CD14-positive monocyte (primary cell): ENCODE results near the gene SPG7. TPM values are rescaled to one million over a fixed set of nuclear protein-coding genes. Genes with fewer than 3 reads are reported as not detected.

Experiments
- DNase-seq, 3 donors: peaks; one replicate each; pipeline ENCODE4 v3.0.0-alpha.2; 2011 to 2022
- H2AFZ ChIP-seq: 2 replicates; pipeline ENCODE4 v1.6.0; 2012; ENCODE audit warnings: mild to moderate bottlenecking, low read depth, low read length, inconsistent platforms; ENCODE audit not compliant: insufficient read depth, poor library complexity, severe bottlenecking
- H3K27ac ChIP-seq, 2 donors: 1 replicate in 1 of 2; 2 replicates in 1 of 2; pipeline ENCODE4 v1.5.1; 2012 to 2013; ENCODE audit warnings: low read length in 2 of 2, control low read depth in 1 of 2, inconsistent platforms in 1 of 2, low read depth in 1 of 2, mild to moderate bottlenecking in 1 of 2
- H3K27me3 ChIP-seq, 2 donors: one replicate each; pipeline versions ENCODE4 v1.6.0 to v1.6.1; 2011 to 2013; ENCODE audit warnings: low read length in 2 of 2; ENCODE audit not compliant: control insufficient read depth in 2 of 2, insufficient read depth in 2 of 2
- H3K36me3 ChIP-seq, 2 donors: replicated peaks in 1 of 2; 1 replicate in 1 of 2; 2 replicates in 1 of 2; pipeline versions ENCODE4 v1.5.1 to v1.6.1; 2012 to 2013; ENCODE audit warnings: low read length in 2 of 2, control low read depth in 1 of 2, inconsistent platforms in 1 of 2, mild to moderate bottlenecking in 1 of 2; ENCODE audit not compliant: insufficient read depth in 2 of 2, control insufficient read depth in 1 of 2
- H3K4me1 ChIP-seq, 2 donors: 1 replicate in 1 of 2; 2 replicates in 1 of 2; pipeline versions ENCODE4 v1.5.1 to v1.6.1; 2012 to 2013; ENCODE audit warnings: low read length in 2 of 2, control low read depth in 1 of 2, inconsistent platforms in 1 of 2, mild to moderate bottlenecking in 1 of 2, moderate library complexity in 1 of 2; ENCODE audit not compliant: insufficient read depth in 2 of 2, control insufficient read depth in 1 of 2
- H3K4me2 ChIP-seq: replicated peaks from 2 replicates; pipeline ENCODE3; 2012; ENCODE audit warnings: low read length, moderate library complexity, mild to moderate bottlenecking; ENCODE audit not compliant: poor library complexity, severe bottlenecking; ENCODE audit errors: extremely low read depth
- H3K4me3 ChIP-seq, 3 experiments: fragments of 200-600 bp in 1 of 3; sonication (generic) in 1 of 3; replicated peaks in 1 of 3; 1 replicate in 2 of 3; 2 replicates in 1 of 3; pipeline ENCODE4 v1.5.1; 2011 to 2013; ENCODE audit warnings: low read length in 3 of 3, mild to moderate bottlenecking in 3 of 3, control low read depth in 2 of 3, low read depth in 2 of 3, inconsistent platforms in 1 of 3, moderate library complexity in 1 of 3
- H3K79me2 ChIP-seq: 2 replicates; pipeline ENCODE4 v1.6.0; 2012; ENCODE audit warnings: mild to moderate bottlenecking, control low read depth, inconsistent platforms, low read length, moderate library complexity; ENCODE audit not compliant: insufficient read depth
- H3K9ac ChIP-seq: 2 replicates; pipeline ENCODE4 v1.6.0; 2017; ENCODE audit warnings: low read length, mild to moderate bottlenecking; ENCODE audit not compliant: insufficient read depth, poor library complexity, severe bottlenecking
- H3K9me3 ChIP-seq, 2 donors: replicated peaks in 1 of 2; 1 replicate in 1 of 2; 2 replicates in 1 of 2; pipeline versions ENCODE4 v1.5.1 to v1.6.1; 2012 to 2013; ENCODE audit warnings: low read length in 2 of 2, control low read depth in 1 of 2; ENCODE audit not compliant: control insufficient read depth in 1 of 2, insufficient read depth in 1 of 2
- H4K20me1 ChIP-seq: 2 replicates; pipeline ENCODE4 v1.6.0; 2012; ENCODE audit warnings: mild to moderate bottlenecking, low read length, control low read depth, moderate library complexity; ENCODE audit not compliant: insufficient read depth
- H3K27ac Mint-ChIP-seq, 7 donors: one replicate each; pipeline ENCODE4 v1.8.0; 2020; ENCODE audit warnings: mild to moderate bottlenecking in 7 of 7, mixed read lengths in 7 of 7, moderate library complexity in 6 of 7, inconsistent platforms in 2 of 7
- H3K27me3 Mint-ChIP-seq, 3 donors: one replicate each; pipeline ENCODE4 v1.8.0; 2021 to 2022; ENCODE audit warnings: low read depth in 3 of 3, mild to moderate bottlenecking in 3 of 3, mixed read lengths in 3 of 3, moderate library complexity in 3 of 3, inconsistent platforms in 1 of 3
- H3K36me3 Mint-ChIP-seq, 2 donors: one replicate each; pipeline ENCODE4 v1.8.0; 2020; ENCODE audit warnings: mixed read lengths in 2 of 2, inconsistent platforms in 1 of 2, mild to moderate bottlenecking in 1 of 2
- H3K4me1 Mint-ChIP-seq: one replicate; pipeline ENCODE4 v1.8.0; 2020; ENCODE audit warnings: mild to moderate bottlenecking, mixed read lengths
- H3K4me3 Mint-ChIP-seq, 2 donors: one replicate each; pipeline ENCODE4 v1.8.0; 2020; ENCODE audit warnings: mild to moderate bottlenecking in 2 of 2, mixed read lengths in 2 of 2, moderate library complexity in 1 of 2
- H3K9me3 Mint-ChIP-seq, 7 donors: one replicate each; pipeline ENCODE4 v1.8.0; 2020 to 2022; ENCODE audit warnings: mixed read lengths in 7 of 7, mild to moderate bottlenecking in 6 of 7, moderate library complexity in 6 of 7, inconsistent platforms in 2 of 7
- WGBS: methylation state at CpG from one replicate; pipeline ENCODE4 v1.1.5; 2013; ENCODE audit warnings: missing lambda C conversion rate; ENCODE audit not compliant: insufficient coverage; 5-methylcytosine and 5-hydroxymethylcytosine counted together
- intact Hi-C, 2 donors: fragments of 100-400 bp; cut with micrococcal nuclease; formaldehyde crosslinking; loops; one replicate each; pipeline versions ENCODE4 v1.15.0 to v1.15.1; 2023
- polyA plus RNA-seq, 3 donors: library from polyadenylated mRNA; depleted of rRNA in 1 of 3; unstranded in 2 of 3; stranded (reverse) in 1 of 3; fragments of 300-500 nt in 2 of 3; fragments of >200 nt in 1 of 3; fragmentation: Illumina TruSeq in 2 of 3; gene quantifications; 1 replicate in 2 of 3; 2 replicates in 1 of 3; pipeline ENCODE4 v1.2.3, GENCODE V29; 2012 to 2021
- TF ChIP-seq, protein P1 (sequence below): fragments of 200-600 bp; IDR thresholded peaks from one replicate; pipeline ENCODE4 v1.8.0; 2022; ENCODE audit warnings: antibody characterized with exemption, mild to moderate bottlenecking

Gene SPG7
- polyA plus RNA-seq, 3 donors: 30.3 to 120 (median 34.4) TPM

DNA sequence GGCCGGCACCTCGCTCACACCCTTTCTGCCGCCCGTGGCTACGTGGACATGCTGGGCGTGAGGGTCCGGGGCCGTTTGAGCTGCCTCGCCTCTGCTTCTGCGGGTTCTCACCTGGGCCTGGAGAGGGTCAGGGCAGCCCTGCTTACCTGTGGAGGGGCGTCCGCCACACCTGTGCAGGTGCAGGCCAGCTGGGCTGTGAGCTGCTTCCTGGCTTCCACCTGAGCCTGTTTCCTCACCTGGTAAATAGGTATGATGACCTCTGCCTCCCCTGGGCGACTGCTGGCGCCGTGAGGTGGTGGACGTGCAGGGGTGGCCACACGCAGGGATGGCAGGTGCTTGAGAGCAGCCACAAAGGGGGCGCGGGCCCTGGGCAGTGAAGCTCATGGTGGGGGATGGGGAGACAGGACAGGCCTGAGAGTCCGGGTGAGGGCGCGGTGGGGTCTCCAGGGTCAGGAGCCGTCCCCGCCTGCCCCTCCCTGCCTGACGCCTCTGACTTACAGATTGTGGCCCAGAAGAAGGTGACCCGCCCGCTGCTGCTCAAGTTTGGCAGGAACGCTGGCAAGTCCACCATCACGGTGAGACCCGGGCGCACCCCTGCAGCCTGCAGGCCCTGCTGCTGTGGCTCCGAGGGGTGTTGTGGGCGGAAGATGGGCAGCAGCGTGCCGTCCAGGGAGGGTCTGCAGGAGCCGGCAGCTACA lies 75.1 kb downstream of the SPG7 start:
- no peak for DNase-seq
- WGBS: 95% methylated on average over 36 of the region's 36 CpGs
- H3K9me3 ChIP-seq: peaks cover 0 to 19% of the 10 kb centered on the region in 2 donors
- Mint-ChIP-seq H3K36me3 (no peaks in the 10 kb centered on the region), H3K27ac (no peak overlapping the region), H3K27me3 (peaks cover 0 to 2% (median under 1%) of the 10 kb centered on the region in 3 donors), H3K9me3 (peaks cover 0 to 5% (median 2%) of the 10 kb centered on the region in 7 donors), H3K4me1 (no peaks in the 10 kb centered on the region), H3K4me3 (no peak overlapping the region)
- no peak overlapping the region for H3K4me3 ChIP-seq
- no peak overlapping the region for H2AFZ ChIP-seq
- H3K36me3 ChIP-seq: no peaks in the 10 kb centered on the region
- H3K4me2 ChIP-seq: no peak overlapping the region
- H3K27ac ChIP-seq: no peak overlapping the region
- H3K27me3 ChIP-seq: no peaks in the 10 kb centered on the region
- no peak overlapping the region for H3K9ac ChIP-seq
- H3K4me1 ChIP-seq: no peaks in the 10 kb centered on the region
- TF ChIP-seq, protein P1, sequence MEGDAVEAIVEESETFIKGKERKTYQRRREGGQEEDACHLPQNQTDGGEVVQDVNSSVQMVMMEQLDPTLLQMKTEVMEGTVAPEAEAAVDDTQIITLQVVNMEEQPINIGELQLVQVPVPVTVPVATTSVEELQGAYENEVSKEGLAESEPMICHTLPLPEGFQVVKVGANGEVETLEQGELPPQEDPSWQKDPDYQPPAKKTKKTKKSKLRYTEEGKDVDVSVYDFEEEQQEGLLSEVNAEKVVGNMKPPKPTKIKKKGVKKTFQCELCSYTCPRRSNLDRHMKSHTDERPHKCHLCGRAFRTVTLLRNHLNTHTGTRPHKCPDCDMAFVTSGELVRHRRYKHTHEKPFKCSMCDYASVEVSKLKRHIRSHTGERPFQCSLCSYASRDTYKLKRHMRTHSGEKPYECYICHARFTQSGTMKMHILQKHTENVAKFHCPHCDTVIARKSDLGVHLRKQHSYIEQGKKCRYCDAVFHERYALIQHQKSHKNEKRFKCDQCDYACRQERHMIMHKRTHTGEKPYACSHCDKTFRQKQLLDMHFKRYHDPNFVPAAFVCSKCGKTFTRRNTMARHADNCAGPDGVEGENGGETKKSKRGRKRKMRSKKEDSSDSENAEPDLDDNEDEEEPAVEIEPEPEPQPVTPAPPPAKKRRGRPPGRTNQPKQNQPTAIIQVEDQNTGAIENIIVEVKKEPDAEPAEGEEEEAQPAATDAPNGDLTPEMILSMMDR: no peak
- H4K20me1 ChIP-seq: no peaks in the 10 kb centered on the region
- H3K79me2 ChIP-seq: no peaks in the 10 kb centered on the region
- intact Hi-C loops: no loop called here

- peaks cover 0 to 23% of the 10 kb centered on the region in 2 donors for H3K9me3 ChIP-seq
- H3K27ac ChIP-seq: no peak overlapping the region
- H3K9ac ChIP-seq: no peak overlapping the region
- H3K79me2 ChIP-seq: no peaks in the 10 kb centered on the region
- H3K36me3 Mint-ChIP-seq: no peaks in the 10 kb centered on the region
- H3K4me2 ChIP-seq: no peak overlapping the region
- DNase-seq: no peak
- H3K4me1 ChIP-seq: no peaks in the 10 kb centered on the region
- no peak overlapping the region for H3K27ac Mint-ChIP-seq
- no peaks in the 10 kb centered on the region for H3K36me3 ChIP-seq
- H4K20me1 ChIP-seq: no peaks in the 10 kb centered on the region
- no peaks in the 10 kb centered on the region for H3K4me1 Mint-ChIP-seq
- H3K27me3 Mint-ChIP-seq: peaks cover 0 to 2% (median 0%) of the 10 kb centered on the region in 3 donors
- H2AFZ ChIP-seq: no peak overlapping the region
- H3K9me3 Mint-ChIP-seq: peaks cover 0 to 4% (median 0%) of the 10 kb centered on the region in 7 donors
- no peak overlapping the region for H3K4me3 ChIP-seq
- 94% methylated on average over 46 of the region's 49 CpGs for WGBS
- intact Hi-C loops: no loop called here
- no peaks in the 10 kb centered on the region for H3K27me3 ChIP-seq
- TF ChIP-seq, protein P1: no peak
- H3K4me3 Mint-ChIP-seq: no peak overlapping the region
Measured at GRCh38 chr16:89583895-89584644, 75.9 kb downstream of the SPG7 start.
